Effector CD4-positive, alpha-beta T cell (primary cell): ENCODE data around the gene DKKL1.

Experiments
- DNase-seq: peaks from one replicate; pipeline ENCODE4 v3.0.0-alpha.2; 2020

DKKL1 gene

DNA sequence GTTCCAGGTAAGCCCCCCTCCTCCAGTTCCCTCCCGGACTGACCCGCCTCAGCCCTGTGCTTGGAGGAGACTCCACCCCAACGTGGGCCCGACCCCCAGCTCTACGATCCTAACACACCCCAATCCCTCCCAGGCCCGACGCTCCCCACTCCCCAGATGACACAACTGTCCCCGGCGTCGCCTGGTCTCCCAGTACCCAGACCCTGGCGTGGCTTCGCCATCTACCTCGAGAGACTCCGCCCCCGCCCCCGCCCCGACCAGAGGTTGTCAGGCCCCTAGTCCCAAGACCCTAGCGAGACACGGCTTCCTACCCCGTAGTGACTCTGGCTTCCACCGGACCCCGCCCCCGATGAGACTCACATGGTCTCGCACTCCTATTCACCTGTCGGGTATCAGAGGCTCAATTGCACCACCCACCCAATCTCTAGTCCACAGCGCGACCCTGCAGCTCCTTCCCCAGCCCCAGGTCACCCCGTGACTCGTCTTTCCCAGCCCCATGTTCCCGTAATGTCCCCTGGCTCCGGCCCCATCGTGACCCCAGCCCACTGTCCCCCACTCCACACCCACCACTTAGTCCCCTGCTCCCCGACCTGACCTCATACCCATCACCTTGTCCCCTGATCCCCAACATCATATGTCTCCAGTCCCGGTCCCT lies 25.5 kb upstream of the DKKL1 start:
- no peak for DNase-seq

DNA sequence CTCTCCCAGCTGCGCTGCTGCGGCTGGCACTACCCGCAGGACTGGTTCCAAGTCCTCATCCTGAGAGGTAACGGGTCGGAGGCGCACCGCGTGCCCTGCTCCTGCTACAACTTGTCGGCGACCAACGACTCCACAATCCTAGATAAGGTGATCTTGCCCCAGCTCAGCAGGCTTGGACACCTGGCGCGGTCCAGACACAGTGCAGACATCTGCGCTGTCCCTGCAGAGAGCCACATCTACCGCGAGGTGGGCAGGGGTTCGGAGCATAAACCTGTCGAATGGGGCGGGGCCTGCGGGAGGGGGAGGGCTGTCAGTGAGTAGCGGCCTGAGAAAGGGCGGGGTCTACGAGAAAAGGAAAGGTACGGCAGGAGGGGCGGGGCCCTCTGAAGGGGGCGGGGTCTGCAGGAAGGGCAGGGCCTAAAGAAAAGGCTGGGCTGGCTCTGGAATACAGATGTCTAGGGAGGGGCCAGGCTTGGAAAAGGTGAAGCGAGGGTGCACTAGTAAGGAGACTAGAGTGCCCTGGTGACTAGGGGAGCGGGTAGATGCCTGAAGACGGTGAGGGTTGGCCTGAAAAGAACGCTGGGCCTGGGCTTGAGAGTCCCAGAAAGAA lies 24.9 kb upstream of the DKKL1 start:
- no peak for DNase-seq

DNA sequence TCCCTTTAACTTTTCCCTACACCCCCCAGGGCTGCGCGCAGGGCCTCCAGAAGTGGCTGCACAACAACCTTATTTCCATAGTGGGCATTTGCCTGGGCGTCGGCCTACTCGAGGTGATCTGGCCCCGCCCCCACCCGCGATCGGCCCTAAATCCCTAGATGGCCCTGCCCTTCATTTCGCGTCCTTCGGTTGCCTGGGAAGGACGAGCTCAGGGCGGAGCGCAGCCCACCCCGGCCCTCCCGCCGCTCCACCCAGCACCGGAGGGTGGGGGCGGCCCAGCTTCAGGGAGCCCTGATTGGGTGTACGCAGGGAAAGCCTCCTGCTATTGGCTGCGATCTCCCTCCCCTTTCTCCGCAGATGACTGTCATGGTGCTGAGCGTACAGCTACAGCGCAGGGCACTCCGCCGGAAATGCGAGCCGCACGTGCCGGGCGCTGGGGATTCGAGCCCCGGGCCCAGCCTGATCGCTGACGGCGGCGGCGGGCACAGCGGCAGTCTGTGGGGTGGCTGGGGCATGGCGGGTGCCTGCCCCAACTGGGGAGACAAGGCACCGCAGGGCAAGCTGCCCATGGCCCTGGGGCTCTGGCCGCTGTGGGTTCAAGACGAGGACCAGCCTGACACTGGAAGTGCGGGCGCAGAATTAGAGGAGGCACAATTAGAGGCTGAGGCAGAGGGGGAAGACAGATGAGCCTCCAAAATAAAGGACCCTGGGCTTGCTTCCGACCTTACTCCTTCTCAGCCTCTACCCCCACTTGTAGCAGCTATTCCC lies 24.2 kb upstream of the DKKL1 start:
- DNase-seq = no peak

DNA sequence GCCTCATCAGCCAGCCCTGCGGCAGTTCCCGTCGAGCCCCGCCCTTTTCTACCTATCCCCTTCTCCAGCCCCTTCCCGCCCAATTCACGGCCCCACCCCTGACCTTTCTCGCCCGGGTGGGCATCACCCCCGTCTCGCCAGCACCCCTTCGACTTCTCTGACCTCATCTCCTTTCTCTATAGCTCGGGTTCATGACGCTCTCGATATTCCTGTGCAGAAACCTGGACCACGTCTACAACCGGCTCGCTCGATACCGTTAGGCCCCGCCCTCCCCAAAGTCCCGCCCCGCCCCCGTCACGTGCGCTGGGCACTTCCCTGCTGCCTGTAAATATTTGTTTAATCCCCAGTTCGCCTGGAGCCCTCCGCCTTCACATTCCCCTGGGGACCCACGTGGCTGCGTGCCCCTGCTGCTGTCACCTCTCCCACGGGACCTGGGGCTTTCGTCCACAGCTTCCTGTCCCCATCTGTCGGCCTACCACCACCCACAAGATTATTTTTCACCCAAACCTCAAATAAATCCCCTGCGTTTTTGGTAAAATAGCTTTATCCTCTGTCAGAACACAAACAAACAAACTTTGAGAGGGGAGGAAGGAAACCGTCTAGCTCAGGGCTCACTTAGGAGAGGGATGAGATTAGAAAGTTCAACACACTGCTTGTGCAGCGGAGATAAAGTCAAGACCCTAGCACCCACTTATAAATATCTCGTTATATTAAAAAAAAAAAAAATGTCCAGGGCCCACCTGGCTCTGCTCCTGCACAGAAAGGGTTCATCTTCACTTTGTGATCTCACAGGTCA lies 23.4 kb upstream of the DKKL1 start:
- no peak for DNase-seq

DNA sequence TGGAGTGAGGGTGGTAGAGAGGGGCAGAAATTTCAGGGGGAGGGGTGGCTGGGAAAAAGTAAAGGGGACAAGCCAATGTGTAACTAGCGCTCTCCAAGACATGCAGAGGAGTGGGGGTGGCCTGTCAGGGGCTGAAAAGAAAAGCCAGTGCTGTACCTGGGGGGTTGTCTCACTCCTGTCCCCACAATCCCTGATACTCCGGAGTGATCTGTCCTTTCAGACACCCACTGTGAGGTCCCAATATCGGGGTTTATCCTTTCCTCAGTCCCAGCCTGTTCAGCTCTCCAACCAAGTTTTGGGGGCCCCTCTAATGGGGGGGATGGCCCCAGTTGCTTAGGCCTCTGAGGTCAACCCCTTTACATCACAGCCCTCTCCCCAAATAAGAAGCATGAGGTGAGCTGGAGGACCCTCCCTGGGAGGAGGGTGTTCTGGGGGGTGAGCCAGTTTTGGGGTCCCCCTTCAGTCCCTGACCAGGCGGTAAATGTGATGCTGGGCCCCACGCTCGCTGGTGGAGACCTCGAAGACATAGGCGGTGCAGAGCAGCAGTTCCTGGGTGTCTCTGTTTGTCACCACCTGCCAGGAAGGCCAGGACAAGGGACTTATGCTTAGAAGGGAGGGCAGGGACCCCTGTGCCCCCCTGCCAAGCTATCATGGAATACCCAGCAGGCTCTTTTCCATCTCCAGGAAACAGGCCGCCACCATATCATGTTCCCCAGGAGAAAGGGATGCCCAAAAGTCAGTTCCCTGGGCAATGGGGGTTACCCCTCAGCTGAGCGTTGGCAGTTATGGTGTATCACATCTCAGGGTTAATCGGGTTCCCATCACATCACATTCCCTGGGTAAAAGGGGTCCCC lies 22.6 kb upstream of the DKKL1 start:
- DNase-seq = no peak

DNA sequence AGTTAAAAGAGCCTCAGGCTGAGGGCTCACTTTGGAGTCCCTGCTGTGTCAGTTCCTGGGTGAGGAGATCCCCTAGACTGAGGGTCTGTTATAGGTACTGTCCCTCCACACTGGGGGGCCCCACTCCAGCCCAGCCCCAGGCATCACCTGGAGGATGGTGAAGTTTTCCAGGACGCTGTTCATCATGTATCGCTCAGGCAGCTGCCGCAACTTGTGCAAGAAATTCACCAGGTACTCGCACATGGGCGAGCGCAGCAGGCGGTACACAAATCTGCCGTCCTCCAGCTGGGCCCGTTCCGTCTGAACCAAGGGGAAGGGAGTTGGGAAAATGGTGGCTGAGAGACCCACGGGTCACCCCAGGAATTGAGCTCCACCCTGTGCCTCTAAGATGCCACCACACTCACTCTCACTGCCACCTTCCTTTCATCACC lies 21.4 kb upstream of the DKKL1 start:
- DNase-seq = no peak

DNA sequence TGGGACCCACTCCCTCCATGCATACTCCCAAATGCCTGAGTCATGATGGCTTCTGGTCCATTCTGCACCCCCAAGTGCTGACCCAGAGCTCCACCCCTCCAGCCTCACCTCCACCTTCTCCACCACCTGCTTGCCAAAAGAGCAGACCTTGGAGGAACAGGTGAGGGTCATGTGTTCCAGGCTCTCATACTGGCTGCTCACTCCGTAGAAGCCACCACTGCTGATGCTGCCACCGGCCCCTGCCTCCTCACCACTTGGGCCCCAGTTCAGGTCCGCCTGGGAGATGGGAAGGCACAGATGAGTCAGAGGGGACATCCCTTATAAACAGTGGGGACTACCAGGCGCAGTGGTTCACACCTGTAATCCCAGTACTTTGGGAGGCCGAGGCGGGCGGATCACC lies 20.6 kb upstream of the DKKL1 start:
- DNase-seq = no peak

DNA sequence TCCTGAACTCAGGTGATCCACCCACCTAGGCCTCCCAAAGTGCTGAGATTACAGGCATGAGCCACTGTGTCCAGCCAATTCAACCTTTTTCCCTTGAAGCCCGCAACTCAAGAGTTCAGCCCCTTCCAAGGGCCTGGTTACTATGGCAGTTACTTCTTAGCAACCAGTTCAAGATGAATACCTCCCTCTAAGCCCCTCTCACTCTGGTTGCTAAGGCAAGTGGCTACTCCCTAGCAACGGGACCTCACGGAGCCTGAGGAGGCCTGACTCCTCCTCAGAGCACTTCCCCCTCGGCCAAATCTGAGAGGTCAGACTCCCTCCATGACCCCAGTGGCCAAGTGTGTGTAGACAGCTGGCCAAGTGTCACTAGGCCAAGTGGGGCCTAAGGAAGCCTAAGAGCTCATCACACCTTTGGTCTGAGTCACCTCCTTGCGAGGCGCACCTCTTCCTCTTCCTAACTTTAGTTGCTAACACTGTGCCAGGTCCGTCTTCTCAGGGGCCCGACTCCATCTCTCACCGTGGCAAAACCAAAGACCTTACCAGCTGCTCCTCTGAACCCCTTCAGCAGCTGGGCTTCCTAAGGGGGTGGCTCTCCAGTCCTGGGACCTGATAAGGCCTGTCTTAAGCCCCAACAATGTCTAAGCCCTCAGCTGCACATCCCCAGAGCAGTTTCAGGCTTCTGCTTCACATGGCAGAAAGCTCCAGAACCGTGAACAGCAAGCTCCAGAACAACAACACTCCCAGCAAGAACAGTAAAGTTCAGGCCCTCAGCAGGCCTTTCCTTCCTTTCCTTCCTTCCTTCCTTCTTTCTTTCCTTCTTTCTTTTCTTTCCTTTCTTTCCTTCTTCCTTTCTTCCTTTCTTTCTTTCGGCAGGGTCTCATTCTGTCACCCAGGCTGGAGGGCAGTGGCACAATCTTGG lies 18.9 kb upstream of the DKKL1 start:
- DNase-seq = no peak

DNA sequence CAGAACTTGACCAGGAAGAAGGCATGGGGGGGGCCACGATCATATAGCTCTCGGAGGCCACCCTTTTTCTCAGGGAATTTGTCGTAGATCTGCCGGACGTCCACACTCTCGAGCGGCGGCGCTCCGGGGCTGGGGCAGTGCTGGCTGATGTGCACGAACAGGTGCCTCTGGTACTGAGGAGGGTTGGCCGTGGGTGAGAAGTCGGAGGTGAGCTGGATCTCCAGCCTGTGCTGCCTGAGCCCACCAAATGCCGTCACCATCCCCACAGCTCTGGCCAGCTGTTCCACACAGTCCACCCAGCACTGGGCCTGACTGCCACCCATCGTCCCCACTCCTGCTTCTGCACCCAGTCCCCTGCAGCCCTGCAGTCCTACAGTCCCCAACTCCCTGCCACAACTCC lies 16.5 kb upstream of the DKKL1 start:
- no peak for DNase-seq

DNA sequence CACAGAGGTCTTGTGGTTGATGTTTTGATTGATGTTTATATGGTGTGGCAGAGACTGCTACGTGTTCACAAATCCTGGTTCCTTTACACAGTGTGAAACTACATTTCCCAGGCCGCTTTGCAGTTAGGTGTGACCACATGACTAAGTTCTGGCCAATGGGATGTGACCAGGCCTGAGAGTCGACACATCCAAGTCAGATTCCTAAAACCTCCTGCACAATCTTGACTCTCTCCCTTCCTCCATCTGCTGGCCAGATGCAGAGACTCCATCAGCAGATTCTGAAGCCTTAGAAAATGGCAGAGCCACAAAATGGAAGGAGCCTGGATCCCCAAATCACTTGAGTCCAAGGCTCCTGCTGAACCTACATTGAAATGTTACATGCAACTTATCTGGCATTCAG lies 15.8 kb upstream of the DKKL1 start:
- no peak for DNase-seq

DNA sequence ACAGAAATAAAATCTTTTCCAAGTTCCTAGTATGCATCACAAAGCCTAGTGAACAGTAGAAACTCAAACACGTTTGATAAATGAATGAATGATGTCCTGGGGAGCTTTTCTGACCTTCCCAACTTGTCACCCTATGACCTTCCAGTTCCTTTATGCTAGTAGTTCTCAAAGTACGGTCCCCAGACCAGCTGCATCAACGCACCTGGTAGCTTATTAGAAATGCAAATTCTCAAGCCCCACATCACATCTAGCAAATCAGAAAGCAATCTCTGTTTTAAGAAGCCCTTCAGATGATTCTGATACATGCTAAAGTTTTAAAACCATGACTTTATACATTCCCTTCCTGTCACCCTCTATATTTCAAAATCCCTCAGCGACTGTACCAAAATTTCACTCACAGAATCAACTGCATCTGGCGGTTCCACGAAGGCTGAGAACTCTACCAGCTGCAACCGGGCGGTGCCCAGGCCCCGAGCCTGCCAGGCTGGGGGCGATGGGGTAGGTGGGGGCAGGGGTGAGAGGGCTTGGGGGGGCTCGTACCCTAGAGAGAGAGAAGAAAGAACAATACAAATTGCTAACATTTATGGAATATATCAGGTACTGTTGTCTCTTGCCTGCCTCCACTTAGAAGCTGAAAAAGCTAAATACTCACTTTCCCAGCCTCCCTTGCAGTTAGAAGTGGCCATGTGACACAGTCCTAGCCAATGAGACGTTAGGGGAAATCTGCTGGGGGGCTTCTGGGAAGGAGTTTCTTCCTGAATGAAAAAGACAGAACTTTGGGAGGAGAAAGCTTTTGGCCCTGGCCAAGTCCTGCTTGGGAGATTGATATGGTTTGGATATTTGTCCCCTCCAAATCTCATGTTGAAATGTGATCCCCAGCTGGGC lies 15.1 kb upstream of the DKKL1 start:
- no peak for DNase-seq

DNA sequence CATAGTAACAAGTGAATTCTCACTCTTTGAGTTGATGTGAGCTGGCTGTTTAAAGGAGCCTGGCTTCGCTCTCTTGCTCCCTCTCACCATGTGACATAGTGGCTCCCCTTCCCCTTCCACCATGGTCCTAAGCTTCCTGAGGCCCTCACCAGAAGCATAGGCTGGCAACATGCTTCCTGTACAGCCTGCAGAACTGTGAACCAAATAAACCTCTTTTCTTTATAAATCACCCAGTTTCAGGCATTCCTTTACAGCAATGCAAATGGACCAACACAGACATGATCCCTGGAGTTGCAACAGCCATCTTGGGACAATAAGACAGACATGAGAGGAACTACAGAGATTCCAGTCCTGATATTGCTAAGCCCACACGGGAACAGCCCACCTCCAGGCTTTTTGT lies 14.1 kb upstream of the DKKL1 start:
- no peak for DNase-seq

DNA sequence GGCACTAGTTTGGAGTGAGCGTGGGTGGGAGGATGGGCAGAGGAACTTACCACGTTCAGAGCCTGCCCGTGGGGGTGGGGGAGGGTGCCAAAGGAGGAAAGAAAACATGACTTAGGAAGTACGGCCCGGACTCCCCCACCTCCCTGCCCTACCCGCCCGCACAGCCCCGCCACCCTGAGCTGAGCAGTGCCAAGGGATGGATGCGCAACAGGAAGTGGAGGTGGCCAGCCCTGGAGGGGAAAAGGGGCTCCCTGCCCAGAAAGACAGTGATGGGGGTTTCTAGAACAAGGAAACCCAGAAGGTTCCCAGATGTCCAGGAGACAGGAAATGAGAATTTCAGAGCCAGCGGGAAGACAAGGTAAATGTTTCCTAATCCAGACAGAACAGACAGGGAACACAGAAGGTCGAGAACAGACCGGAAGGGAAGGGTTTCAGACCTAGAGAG lies 7.7 kb upstream of the DKKL1 start:
- DNase-seq = no peak

DNA sequence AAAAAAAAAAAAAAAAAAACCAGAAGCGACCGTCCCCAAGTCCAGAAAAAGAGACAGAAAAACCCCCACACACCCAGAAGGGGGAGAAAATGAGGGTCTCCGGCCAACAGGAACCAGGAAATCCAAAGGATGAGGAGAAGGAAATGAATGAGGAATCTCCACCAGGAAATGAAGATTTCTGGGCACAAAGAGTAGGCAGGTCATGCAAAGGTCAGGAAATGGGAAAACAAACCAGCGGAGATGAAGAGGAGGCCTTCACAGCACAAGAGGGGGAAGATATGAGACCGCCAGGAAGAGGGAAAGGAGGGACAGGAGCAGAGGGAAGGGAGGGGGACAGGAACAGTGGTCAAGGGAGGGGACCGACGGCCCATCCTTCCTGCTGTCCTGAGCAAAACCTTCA lies 7.3 kb upstream of the DKKL1 start:
- no peak for DNase-seq

DNA sequence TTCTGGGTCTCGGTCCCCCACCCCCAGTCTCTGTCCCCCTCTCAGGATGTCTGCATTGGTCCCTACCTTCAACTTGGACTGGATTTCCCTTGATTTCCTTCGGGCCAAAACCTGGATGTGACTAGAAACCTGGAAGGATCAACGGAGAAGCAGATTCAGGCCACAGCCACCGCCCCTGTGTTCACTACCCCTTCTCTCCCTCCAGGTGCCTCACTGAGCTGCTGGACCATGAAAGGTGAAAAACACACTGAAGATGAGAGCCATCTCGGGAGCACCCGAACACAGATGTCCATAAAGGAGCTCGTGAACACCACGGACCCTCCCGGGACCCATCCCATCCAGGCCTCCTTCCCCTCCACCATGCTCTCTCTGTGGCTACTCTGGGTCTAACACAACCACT lies 6.5 kb upstream of the DKKL1 start:
- DNase-seq = no peak

DNA sequence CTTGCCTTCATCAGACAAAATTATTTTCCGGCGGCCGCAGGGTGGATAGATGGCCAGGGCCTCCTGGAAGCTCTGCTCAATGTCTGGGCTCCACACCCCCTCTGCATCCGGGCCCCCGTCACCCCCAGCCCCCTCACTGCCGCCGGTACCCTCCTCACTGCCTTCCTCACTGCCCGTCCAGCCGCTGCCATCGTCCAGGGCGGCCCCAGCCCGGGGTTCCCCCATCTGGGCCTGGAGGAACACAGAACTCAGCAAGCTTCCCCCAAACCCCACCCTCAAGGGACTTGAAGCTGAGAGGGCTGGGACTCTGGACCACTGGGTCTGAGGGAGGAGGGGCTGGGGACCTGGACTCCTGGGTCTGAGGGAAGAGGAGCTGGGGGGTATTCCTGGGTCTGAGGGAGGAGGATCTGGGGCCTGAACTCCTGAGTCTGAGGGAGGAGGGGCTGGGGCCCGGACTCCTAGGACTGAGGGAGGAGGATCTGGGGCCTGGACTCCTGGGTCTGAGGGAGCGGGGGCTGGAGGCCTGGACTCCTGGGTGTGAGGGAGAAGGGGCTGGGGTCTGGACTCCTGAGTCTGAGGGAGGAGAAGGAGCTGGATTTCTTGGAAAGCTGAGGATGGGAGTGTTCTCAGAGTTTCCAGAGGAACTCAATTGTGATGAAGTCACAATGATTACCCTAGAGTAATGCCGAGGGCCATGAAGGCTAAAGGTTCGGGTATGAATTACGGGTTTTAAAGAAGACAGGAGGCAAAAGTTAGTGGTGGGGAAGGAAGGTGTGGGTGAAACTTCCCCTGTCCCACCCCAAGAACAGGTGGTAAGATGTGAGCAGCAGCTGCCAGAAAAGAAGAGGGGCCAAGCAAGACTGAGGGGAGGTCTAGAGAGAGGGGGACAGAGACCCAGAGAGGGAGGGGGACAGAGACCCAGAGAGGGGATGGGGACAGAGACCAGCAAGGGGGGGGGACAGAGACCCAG lies 3.5 kb upstream of the DKKL1 start:
- DNase-seq = no peak

DNA sequence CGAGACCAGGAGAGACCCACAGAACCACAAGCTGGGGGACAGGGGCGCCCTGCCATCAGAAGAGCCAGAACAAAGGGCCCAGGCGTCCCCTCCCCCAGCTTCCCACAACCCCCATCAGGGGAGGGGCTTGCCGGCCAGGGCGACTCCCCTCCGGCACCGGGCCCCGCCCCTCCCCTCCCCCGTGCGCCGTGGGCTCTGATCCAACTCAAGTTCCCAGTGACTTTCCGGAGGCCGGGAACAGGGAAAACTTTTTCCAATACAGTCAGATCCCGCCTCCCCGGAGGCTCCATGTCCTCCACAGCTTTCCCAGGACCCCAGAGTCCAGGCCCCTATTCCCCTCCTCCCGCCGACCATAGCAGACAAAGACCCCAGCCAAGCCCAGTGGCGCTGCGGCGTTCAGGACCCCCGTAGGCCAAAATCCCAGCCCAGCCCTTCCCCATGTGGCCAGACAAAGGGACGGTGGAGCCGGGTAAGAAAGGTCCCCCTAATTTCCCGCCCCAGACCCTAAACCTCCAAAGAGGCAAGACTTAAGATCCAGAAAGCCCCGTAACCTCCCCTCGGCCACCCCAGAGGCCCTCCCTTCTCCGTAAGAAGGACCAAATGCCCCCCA lies 2.1 kb upstream of the DKKL1 start:
- no peak for DNase-seq
